Activated CD8-positive, alpha-beta memory T cell treated with anti-CD3 and anti-CD28 coated beads for 48 hours (primary cell): ENCODE data around the gene PRM1.

Source experiments
- DNase-seq, 3 experiments: peaks; one replicate each; pipeline ENCODE4 v3.0.0-alpha.2; 2020; ENCODE audit warnings: low read depth in 2 of 3, low spot score in 2 of 3

The PRM1 gene

DNA sequence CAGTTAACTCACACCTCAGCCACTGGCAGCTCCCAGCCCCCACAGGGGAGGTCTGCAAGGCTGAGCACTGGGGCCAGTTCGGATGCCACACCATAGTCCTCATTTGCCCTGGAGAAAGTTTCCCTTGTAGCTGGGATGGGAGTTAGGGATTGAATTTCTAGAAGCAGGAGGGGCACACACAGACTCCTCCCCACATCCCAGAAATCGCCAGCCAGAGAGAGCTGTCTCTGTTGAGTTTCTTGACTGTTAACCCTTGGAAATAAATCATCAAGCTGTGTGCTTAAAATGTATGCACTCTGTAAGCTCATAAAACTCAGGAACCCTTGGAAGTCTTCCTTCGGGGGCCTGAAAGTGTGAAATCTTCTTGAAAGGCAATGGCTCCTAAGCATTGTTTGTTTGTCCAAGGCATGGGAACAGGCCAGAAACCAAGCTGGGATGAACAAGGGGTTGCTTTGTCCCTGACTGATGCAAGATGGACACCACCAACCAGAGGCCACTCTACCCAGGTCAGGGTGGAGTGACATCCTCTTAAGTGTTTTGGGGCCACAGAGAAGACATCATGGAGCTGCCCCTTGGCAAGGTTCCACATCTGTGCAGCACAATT, 7.3 kb downstream of the PRM1 start:
- DNase-seq, result no peak

DNA sequence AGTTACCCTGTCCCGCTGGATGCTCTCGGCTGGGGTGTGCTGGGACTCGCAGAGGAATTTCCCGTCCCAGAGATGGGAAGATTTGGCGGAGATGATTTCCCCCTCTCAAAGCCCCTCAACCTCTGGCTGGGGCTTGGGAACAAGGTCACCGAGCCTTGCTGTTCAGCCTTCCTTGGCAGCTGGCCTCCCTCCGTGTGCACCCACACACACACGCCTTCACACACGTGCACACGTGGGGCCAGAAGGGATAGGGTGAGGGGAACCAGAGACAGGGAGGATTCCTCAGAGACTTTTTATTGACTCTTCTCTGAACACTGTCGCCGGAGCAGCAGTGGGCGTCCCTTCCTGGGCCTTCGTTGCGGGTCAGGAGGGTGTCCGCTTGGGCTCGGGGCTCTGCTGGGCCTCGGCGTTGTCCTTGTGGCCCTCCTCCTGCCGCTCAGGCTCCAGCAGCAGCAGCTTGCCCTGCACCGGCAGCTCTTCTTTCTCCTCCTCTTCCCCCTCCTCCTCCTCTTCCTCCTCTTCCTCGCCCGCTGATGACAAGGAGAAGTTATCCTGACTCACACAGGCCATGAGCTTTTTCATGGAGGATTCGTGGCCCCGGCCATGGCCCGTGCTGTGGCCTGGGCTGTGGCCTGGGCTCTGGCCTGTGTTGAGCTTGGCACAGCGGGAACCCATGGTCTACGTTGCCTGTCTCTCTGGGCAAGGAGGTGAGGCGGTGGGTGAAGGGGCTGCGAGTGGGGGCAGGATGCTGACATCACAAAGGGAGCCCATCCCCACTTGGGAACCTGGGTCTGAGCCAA, 8.0 kb downstream of the PRM1 start, which contains the start of gene PRM3:
Gene PRM3 (minus strand): TSS at position 709 of the 800 bp plus-strand sequence. CDS start 34 bp downstream, at position 675.
- DNase-seq, result no peak

DNA sequence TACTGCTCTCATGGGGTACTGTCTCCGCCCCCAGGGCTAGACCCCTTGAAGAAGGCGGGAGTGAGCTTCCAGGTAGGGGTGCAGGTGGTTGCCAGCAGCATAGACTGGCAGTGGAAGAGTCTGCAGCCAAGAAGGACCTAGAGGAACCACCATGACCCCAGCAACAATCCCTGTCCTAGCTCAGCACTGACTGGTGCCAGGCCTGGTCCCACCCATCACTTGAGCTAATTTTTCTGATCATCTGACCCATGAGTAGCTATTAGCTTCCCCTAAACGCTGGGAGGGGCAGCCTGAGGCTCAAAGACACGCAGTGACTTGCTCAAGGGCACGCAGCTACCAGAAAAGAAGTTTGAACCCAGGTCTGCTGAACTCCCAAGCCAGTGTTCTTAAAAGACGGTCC, 8.6 kb downstream of the PRM1 start:
- DNase-seq, result no peak

DNA sequence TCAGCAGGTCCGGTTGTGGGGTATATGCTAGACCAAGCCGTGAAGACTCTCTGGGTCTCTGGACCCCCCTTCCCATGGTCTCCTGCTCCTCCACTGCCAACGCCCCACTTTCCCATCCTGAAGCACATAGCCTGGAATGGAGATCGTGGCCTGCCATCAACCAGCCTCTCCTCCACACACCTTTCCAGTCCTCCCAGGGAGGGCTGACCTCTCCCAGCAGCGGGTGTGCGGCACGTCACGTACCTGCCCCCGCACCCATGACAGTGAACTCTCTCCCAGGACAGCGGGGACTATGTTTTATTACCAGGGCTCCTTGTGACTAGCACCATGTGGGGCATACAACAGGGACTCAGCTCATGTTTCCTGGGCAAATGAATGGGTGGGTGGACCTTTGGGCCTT, 9.5 kb downstream of the PRM1 start:
- DNase-seq, result no peak

DNA sequence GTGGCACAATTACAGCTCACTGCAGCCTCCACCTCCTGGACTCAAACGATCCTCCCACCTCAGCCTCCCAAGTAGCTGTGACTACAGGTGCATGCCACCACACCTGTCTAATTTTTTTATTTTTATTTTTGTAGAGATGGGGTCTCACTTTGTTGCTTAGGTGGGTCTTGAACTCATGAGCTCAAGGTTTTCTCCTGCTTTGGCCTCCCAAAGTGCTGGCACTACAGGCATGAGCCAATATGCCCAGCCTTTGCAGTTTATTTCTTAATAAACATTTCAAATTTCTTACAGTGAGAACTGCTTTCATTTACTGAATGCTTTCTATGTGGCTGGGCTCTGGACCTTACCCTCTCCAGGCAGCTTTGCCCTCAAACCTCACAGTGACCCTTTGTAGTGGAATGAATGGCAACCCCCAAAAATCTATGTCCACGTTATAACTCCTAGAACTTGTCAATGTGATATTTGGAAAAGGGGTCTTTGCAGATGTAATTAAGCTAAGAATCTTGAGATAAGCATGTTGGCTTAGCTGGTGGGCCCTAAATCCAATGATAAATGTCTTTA, 10.4 kb downstream of the PRM1 start:
- no peak for DNase-seq

DNA sequence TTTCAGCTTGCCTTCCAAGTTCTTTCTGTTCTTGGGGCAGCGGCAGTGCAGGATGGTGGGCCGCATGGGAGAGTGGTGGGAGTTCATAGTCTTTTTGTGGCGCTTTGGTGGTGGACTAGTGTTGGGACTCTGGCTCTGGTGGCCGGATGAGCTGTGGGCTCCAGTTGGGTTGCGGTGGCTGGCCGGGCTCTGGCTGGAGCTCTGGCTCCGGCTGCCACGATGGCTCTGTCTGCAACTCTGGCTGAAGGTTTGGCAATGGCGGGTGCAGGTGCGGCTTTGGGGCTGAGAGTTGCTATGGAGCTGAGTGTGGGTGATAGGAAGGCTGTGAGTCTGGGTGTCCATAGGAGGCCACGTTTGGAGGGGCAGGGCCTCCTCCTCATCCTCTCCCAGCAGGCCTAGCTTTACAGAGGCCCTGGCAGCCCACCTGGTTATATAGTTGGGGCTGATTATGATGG, 12.2 kb downstream of the PRM1 start, which contains the start of gene TNP2:
Gene TNP2 (minus strand): TSS at position 405 of the 455 bp plus-strand sequence. CDS start 63 bp downstream, at position 342.
- DNase-seq, result no peak

DNA sequence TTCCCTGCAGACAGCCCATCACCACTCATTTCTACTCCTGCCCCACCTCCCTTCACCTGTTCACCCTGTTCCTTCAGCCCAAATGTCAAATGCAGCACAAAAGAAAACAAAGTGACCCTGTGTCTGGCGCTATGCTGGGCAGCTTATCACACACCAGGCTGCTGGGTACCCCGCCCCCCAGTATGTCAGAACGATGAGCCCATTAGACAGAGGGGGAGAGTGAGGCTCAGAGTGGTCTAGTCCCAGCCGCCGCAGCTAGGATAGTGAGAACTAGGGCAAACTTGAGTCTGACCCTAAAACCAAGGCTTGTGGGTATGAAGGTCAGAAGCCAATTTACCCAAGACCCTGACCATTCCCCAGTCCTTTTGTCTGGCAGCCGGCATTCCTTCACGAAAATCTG, 16.0 kb downstream of the PRM1 start:
- no peak for DNase-seq

DNA sequence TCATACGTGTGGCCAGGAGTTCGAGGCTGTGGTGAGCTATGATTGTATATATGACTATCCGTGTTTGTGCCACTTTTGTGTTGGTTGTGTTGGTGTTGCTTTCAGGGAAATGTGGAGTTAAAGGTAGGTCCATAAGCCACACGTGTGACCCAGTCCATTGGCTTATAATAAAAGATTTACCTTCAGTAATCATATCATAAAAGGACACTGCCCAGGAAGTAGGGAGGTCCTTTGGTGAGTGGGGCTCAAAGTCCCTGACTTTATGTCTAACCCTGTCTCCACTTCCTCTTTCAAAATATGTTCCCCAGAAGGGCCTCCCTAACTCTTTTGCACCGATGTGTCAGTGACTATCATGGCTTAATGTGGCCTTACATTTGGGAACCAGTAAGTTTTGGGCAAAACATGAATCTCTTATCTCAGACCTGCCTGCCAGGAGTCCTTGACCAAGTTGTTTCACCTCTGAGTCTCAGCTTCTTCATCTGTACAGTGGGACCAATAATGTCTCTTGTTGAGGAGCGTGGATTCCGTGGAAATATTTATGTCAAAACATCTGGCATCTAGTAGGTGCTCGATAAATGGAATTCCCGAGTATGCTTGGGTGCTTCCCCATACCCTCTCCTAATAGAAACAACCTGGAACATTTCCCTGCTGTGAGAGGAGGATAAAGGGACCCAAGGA, 16.8 kb downstream of the PRM1 start:
- no peak for DNase-seq

DNA sequence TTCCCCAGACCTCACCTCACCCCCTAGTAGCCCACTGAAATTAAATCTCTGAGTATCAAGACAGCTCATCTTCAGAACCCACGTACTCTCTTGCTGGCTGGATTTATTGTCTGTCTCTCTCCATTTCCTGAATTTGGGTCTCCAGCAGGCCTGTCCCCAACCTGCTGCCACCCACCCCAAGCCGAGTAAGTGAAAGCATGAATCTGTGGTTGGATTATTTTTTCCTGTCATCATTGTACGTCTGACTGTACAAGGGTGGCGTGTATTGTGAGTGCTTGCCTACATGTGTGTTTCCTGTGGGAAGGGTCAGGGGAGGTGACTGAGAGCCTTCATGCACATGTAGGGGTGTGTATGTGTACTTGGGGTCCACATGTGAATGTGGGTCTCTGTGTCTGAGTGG, 17.4 kb downstream of the PRM1 start:
- DNase-seq, result no peak

DNA sequence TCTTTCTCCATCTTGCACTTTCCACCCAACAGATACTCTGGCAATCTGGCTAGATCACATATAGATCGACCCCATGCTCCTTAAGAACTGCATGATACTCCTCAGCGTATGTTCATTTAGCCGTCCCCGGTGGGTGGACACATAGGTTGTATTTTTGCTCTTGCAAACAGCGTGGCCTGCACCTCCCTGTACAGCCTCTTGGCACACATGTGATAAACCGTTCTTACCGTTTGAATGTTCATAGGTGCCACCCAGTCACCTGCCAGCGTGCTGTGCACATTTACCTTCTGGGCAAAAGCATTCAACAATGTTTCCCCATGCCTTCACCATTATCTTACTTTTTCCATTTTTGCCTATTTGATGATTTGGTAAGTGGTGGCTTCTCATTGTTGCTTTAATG, 18.2 kb downstream of the PRM1 start:
- DNase-seq, result no peak

DNA sequence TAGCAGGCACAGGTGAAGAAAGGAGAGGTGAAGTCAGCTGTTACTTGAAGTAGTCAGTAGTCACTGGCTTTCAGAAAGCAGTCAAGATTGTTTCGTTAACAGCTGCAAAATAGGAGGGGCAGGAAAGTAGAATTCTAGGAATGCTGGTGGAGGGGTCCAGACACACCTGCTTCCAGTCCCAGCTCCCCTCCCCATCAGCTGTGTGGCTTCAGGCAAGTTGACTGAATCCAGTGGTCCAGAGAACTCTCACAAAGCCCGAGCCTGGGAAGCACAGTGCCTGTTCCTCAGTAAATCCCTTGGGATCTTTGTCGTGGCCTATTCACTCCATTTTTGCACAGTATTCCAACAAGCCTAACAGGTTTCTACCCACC, 20.5 kb downstream of the PRM1 start:
- DNase-seq, result no peak

DNA sequence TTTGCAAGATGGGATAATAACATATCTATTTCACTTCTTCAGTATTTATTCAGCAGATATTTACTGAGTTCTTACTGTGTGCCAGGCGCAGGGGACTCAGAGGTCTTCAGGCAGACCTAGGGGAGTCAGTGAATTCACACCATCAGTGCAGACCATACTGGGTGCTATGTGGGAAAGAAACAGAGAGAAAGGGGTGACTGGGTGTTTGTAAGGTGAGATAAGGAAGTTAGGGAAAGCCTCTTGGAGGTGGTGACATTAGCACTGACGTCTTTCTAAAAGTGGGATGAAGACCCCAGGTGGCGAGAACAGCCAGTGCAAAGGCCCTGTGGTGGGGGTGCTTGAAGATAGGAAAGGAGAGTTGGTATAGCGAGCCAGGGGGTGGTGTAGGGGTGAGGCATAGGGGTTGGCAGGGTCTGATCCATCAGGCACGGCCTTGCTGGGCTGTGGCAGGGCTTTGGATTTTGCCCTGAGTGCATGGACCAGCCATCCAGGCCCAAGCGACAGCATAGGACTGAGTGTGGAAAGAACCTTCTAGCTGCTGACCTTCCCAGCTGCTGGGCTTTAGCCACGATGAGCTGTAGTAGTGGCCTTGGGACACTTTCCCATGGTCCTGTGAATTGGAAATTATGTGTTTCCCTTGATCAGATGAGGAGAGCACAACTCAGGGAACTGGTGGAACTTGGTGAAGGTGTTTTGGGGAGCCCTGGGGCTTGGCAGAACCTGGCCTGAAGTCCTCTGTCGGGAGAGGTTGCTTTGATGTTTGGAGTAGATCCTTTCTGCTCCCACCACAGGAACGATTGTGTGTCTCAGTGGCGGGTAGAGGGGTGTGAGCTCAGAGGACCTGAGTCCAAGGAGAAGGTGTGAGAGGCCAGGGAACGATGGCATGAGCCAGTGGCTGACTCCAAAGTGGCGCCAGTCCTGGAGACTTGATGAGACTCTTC, 21.2 kb downstream of the PRM1 start:
- DNase-seq, result no peak

DNA sequence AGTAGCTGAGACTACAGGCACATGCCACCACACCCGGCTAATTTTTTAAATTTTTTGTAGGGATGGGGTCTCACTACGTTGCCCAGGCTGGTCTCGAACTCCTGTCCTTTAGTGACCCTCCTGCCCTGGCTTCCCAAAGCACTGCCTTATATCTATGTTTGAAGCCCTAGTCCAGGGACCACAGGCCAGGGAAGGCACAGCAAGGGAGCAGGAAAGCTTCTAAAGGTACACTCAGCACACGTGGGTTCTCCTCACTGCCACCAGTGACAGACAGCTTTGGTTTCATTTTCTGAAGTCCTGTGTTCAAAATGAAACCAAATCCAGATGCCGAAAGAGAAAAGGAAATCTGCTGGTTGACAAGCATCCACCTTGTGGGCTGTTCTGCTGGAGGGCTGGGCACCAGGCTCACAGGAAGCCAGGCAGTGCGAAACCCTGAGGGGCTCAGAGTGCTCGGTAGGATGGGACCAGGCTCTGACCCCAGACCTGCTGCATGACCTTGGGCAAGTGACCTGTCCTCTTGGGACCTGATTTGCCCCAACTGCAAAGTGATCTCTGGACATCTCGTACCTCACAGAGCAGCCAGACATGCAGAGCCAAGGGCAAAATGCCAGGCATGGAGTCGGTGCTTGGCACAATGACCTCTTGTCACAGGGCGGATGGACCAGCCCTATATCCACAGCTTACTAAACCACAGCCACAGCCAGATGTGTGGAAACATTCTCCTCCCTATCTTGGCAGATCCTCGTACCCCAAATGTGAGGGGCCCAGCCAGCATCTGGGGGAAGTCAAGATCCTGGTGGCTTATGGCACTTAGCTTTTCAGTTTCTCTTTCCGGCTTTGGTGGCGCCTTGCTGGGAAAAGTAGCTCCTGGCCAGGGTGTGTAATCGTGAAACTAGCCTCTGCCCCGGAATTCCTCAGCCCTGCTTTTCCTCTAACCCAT, 22.3 kb downstream of the PRM1 start:
- DNase-seq, result no peak

DNA sequence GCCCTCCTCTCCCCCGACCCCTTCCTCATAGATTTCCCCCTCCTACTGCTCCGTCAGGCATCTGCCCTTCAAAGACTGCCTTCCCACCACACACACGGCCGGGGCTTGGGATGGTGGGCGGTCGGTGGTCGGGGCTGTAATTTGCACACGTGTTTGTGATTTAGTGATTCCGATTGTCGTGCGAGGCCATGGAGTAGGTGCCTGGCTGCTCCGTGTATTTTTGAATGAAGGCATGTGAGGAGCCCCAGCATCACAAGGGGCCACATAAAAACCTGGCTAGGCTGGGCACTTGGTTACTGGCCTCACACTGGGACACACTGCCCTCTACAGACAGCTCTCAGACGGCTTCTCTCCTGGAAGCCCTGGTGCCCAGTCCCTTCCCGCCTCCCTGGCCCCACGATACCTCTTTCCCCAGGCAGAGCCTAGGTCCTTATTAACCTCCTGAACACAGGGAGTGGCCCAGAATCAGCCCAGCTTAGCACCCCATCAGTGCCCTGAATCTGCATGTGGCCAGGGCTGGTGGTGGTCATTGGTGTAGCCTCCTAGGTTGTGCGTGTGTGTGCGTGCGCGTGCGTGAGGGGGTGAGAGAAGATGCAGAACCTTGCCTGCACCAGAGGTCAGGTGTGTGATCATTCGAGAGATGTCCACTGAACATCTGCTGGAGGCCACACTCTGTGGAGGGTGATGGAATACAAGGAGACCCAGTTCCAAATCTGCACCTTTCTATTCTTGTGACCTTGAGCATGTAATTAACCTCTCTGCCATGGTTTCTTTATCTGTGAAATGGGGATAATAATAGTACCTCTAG, 23.8 kb downstream of the PRM1 start:
- DNase-seq, result peak in 1 of 3 experiments; percentile 34

DNA sequence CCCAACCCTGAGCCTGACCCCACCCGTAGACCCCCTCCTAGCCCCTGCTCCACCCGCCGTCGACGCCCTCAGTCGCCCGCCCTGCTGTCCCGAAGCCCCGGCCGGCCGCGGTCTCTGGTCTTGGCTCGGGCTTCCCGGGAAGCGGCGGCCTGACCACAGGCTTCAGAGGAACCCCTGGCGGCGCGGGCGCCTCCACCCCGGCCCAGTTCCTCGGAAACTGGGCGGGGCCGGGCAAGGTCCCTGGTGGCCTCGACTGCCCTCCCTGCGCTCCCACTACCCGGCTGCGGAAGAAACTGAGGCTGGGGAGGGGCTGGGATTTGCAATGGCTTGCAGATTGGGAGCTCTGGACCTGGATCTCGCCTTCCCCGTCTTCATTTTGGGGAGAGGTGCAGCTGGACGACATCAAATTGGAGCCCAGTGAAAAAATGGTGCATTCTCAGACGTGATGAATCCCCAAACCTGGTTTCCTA, 24.4 kb downstream of the PRM1 start:
- DNase-seq, result no peak

DNA sequence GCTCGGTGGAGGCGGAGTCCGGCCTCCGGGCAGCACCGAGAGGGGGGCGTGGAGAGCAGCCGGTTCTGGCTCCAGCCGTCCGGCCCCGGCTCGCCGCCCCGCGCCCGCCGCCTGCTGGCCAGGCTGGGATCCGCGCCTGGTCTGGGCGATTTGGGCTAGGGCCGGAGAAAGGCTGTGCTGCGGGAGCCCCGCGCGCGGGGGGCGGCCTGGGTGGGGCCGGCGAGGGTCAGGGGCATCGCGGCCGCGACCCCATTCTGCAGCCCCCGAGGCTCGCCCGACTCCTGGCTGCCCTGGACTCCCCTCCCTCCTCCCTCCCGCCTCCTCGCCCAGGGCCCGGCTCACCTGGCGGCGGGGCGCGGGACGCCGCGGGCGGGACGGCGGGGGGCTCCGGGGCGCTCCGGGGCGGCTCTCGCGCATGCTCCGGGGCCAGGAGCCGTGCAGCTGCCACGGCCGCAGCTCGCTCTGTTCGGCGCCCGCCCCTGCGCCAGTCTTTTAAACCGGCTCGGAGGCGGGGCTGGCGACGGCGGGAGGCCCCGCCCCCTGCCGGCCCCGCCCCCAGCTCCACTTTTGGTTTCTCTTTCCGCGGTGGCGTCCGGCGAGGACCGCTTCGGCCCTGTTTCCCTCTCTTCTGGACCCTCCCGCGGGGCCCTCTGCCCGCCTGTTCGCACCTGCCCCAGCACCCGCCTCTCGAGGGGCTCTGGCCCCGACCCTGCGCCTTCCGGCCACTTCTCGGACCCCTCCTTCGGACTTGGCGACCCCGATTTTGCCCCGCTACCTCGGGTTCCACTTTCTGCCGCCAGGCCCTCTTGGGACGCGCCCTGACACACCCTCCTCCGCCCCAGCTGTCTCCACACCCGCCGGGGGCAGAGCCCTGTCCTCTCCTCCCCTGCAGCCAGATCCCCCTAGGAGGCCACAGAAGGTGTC, 25.1 kb downstream of the PRM1 start, which contains the start of gene SOCS1:
Gene SOCS1 (minus strand): TSS at position 468 of the 924 bp plus-strand sequence. CDS start 726 bp downstream, outside the sequence.
- peak; percentile 83 to 89 (median 85) for DNase-seq
